Astrocyte (in vitro differentiated cells and primary cell): ENCODE results near the gene TXLNG. TPM values are rescaled to one million over a fixed set of nuclear protein-coding genes. Genes with fewer than 3 reads are reported as not detected.

Source experiments
- DNase-seq: peaks from one replicate; pipeline ENCODE4 v3.0.0-alpha.2; 2010; ENCODE audit warnings: low read depth
- FAIRE-seq: peaks from 2 replicates; lab custom pipeline; 2011; peaks lifted over from hg19 to GRCh38; lab: Jason Lieb, UNC
- H2AFZ ChIP-seq: 2 replicates; pipeline ENCODE4 v1.6.0; 2012; ENCODE audit warnings: low read depth, low read length, inconsistent platforms
- H3K27ac ChIP-seq: 2 replicates; pipeline ENCODE4 v1.5.1; 2011; ENCODE audit warnings: low read depth, low read length, inconsistent platforms
- H3K27me3 ChIP-seq: 2 replicates; pipeline ENCODE4 v1.6.0; 2011; ENCODE audit warnings: low read length, inconsistent platforms; ENCODE audit not compliant: insufficient read depth
- H3K36me3 ChIP-seq: 2 replicates; pipeline ENCODE4 v1.5.1; 2011; ENCODE audit warnings: low read length, inconsistent platforms; ENCODE audit not compliant: insufficient read depth
- H3K4me1 ChIP-seq: 2 replicates; pipeline ENCODE4 v1.5.1; 2011; ENCODE audit warnings: low read length, inconsistent platforms; ENCODE audit not compliant: insufficient read depth
- H3K4me2 ChIP-seq: 2 replicates; pipeline ENCODE4 v1.6.0; 2012; ENCODE audit warnings: low read length, inconsistent platforms
- H3K4me3 ChIP-seq: 2 replicates; pipeline ENCODE4 v1.5.1; 2011; ENCODE audit warnings: low read depth, mild to moderate bottlenecking, low read length, inconsistent platforms; ENCODE audit not compliant: insufficient read depth
- H3K79me2 ChIP-seq: 2 replicates; pipeline ENCODE4 v1.6.0; 2012; ENCODE audit warnings: mild to moderate bottlenecking, low read length, inconsistent platforms; ENCODE audit not compliant: insufficient read depth
- H3K9ac ChIP-seq: 2 replicates; pipeline ENCODE4 v1.6.0; 2012; ENCODE audit warnings: mild to moderate bottlenecking, low read length, inconsistent platforms
- H3K9me3 ChIP-seq: 2 replicates; pipeline ENCODE4 v1.5.1; 2012; ENCODE audit warnings: low read depth, mild to moderate bottlenecking, low read length, inconsistent platforms; ENCODE audit not compliant: insufficient read depth
- H4K20me1 ChIP-seq: 2 replicates; pipeline ENCODE4 v1.6.0; 2012; ENCODE audit warnings: low read length, inconsistent platforms; ENCODE audit not compliant: insufficient read depth
- H3K27ac Mint-ChIP-seq: one replicate; pipeline ENCODE4 v1.8.0; 2021; ENCODE audit warnings: mild to moderate bottlenecking, mixed read lengths; ENCODE audit not compliant: unreplicated experiment
- H3K27me3 Mint-ChIP-seq: one replicate; pipeline ENCODE4 v1.8.0; 2021; ENCODE audit warnings: low read depth, mixed read lengths; ENCODE audit not compliant: unreplicated experiment
- H3K36me3 Mint-ChIP-seq: one replicate; pipeline ENCODE4 v1.8.0; 2021; ENCODE audit warnings: low read depth, mixed read lengths; ENCODE audit not compliant: unreplicated experiment
- H3K4me1 Mint-ChIP-seq: one replicate; pipeline ENCODE4 v1.8.0; 2021; ENCODE audit warnings: low read depth, mixed read lengths; ENCODE audit not compliant: unreplicated experiment
- H3K4me3 Mint-ChIP-seq: one replicate; pipeline ENCODE4 v1.8.0; 2021; ENCODE audit warnings: mild to moderate bottlenecking, moderate library complexity, mixed read lengths; ENCODE audit not compliant: unreplicated experiment
- H3K9me3 Mint-ChIP-seq: one replicate; pipeline ENCODE4 v1.8.0; 2021; ENCODE audit warnings: mild to moderate bottlenecking, mixed read lengths; ENCODE audit not compliant: unreplicated experiment
- CTCF ChIP-seq: IDR thresholded peaks from 2 replicates; pipeline ENCODE4 v1.5.1; 2011; ENCODE audit warnings: low read depth, mild to moderate bottlenecking, inconsistent platforms, low read length, moderate library complexity; ENCODE audit not compliant: insufficient read depth
- EZH2 ChIP-seq: IDR thresholded peaks from 2 replicates; pipeline ENCODE4 v1.6.1; 2012; ENCODE audit warnings: mild to moderate bottlenecking, low read length, inconsistent platforms; ENCODE audit not compliant: insufficient read depth
- total RNA-seq: library from RNA; stranded (reverse); gene quantifications from 2 replicates; pipeline ENCODE4 v1.2.1, GENCODE V29; 2021

Gene TXLNG
- total RNA-seq, 1 donor from 2014 or later, result 9.8 TPM

GRCh38 chrX:16797358-16797757 lies 11.1 kb downstream of the TXLNG start:
- peak; percentile 19 for DNase-seq
- Mint-ChIP-seq H3K36me3 (no peaks in the 10 kb centered on the region), H3K4me1 (no peaks in the 10 kb centered on the region), H3K9me3 (no peaks in the 10 kb centered on the region), H3K27ac (no peak overlapping the region), H3K4me3 (no peak overlapping the region), H3K27me3 (no peaks in the 10 kb centered on the region)
- Histone ChIP-seq H3K4me1 (no peaks in the 10 kb centered on the region), H3K9ac (no peak overlapping the region), H3K9me3 (no peaks in the 10 kb centered on the region), H4K20me1 (no peaks in the 10 kb centered on the region), H3K36me3 (peaks cover 2% of the 10 kb centered on the region), H3K27ac (no peak overlapping the region), H3K27me3 (no peaks in the 10 kb centered on the region), H3K4me2 (no peak overlapping the region), H3K4me3 (no peak overlapping the region), H3K79me2 (no peaks in the 10 kb centered on the region), H2AFZ (no peak overlapping the region)
- FAIRE-seq, result no peak
- TF ChIP-seq CTCF (no peak), EZH2 (no peak)

- H3K9me3 Mint-ChIP-seq, result no peaks in the 10 kb centered on the region
- no peak overlapping the region for H3K4me3 Mint-ChIP-seq
- no peaks in the 10 kb centered on the region for H3K27me3 Mint-ChIP-seq
- peaks cover 2% of the 10 kb centered on the region for H3K36me3 ChIP-seq
- H3K4me3 ChIP-seq, result no peak overlapping the region
- no peaks in the 10 kb centered on the region for H3K4me1 ChIP-seq
- no peaks in the 10 kb centered on the region for H3K27me3 ChIP-seq
- H3K79me2 ChIP-seq, result no peaks in the 10 kb centered on the region
- H3K4me2 ChIP-seq, result no peak overlapping the region
- TF ChIP-seq EZH2 (no peak), CTCF (no peak)
- no peaks in the 10 kb centered on the region for H3K9me3 ChIP-seq
- DNase-seq, result no peak
- H3K36me3 Mint-ChIP-seq, result no peaks in the 10 kb centered on the region
- no peaks in the 10 kb centered on the region for H4K20me1 ChIP-seq
- no peak overlapping the region for H2AFZ ChIP-seq
- no peak overlapping the region for H3K27ac ChIP-seq
- no peak for FAIRE-seq
- H3K27ac Mint-ChIP-seq, result no peak overlapping the region
- no peak overlapping the region for H3K9ac ChIP-seq
- no peaks in the 10 kb centered on the region for H3K4me1 Mint-ChIP-seq
Observed at GRCh38 chrX:16797841-16798240, 11.6 kb downstream of the TXLNG start.

- H3K27me3 ChIP-seq, result no peaks in the 10 kb centered on the region
- H4K20me1 ChIP-seq, result no peaks in the 10 kb centered on the region
- H3K9me3 ChIP-seq, result no peaks in the 10 kb centered on the region
- no peaks in the 10 kb centered on the region for H3K36me3 Mint-ChIP-seq
- H3K36me3 ChIP-seq, result no peaks in the 10 kb centered on the region
- H2AFZ ChIP-seq, result no peak overlapping the region
- H3K4me1 ChIP-seq, result no peaks in the 10 kb centered on the region
- H3K4me2 ChIP-seq, result no peak overlapping the region
- DNase-seq, result no peak
- no peak overlapping the region for H3K27ac ChIP-seq
- FAIRE-seq, result peak; percentile 29
- H3K27me3 Mint-ChIP-seq, result no peaks in the 10 kb centered on the region
- no peak overlapping the region for H3K4me3 ChIP-seq
- H3K9ac ChIP-seq, result no peak overlapping the region
- no peak for TF ChIP-seq CTCF
- TF ChIP-seq EZH2, result no peak
- no peak overlapping the region for H3K27ac Mint-ChIP-seq
- no peak overlapping the region for H3K4me3 Mint-ChIP-seq
- peaks cover 5% of the 10 kb centered on the region for H3K4me1 Mint-ChIP-seq
- H3K9me3 Mint-ChIP-seq, result no peaks in the 10 kb centered on the region
- H3K79me2 ChIP-seq, result peaks cover 15% of the 10 kb centered on the region
Observed at GRCh38 chrX:16804923-16805464, 18.7 kb downstream of the TXLNG start.
